SK-N-SH treated with all-trans-retinoic acid at 6 μM for 48 hours (cell line): ENCODE measurements around the gene TNFAIP8.

Experiments
- ARNTL ChIP-seq: fragments of 450-650 bp; formaldehyde crosslinking; IDR thresholded peaks from 2 replicates; pipeline ENCODE4 v1.5.0; 2020; ENCODE audit warnings: low read depth, mild to moderate bottlenecking, moderate library complexity, borderline replicate concordance
- BACH2 ChIP-seq: fragments of 250-450 bp; sonication (Bioruptor Pico); IDR thresholded peaks from 2 replicates; pipeline ENCODE4 v1.9.0; 2021; ENCODE audit warnings: mild to moderate bottlenecking, borderline replicate concordance
- CSDC2 ChIP-seq: fragments of 250-450 bp; sonication (Bioruptor Pico); IDR thresholded peaks from 2 replicates; pipeline ENCODE4 v1.5.0; 2020; ENCODE audit warnings: mild to moderate bottlenecking, moderate library complexity
- CSRNP3 ChIP-seq: fragments of 250-450 bp; sonication (Bioruptor Pico); IDR thresholded peaks from 2 replicates; pipeline ENCODE4 v1.5.1; 2021; ENCODE audit warnings: mild to moderate bottlenecking, moderate library complexity
- GLIS3 ChIP-seq: fragments of 250-450 bp; sonication (Bioruptor Pico); IDR thresholded peaks from 2 replicates; pipeline ENCODE4 v1.5.0; 2020; ENCODE audit warnings: mild to moderate bottlenecking, moderate library complexity
- ISL1 ChIP-seq: fragments of 250-450 bp; sonication (Bioruptor Pico); IDR thresholded peaks from 2 replicates; pipeline ENCODE4 v2.1.2; 2022; ENCODE audit warnings: mild to moderate bottlenecking, moderate library complexity
- PPARA ChIP-seq: fragments of 250-450 bp; sonication (Bioruptor Pico); IDR thresholded peaks from 2 replicates; pipeline ENCODE4 v1.5.0; 2020; ENCODE audit warnings: mild to moderate bottlenecking, borderline replicate concordance
- TSHZ2 ChIP-seq: fragments of 250-450 bp; sonication (Bioruptor Pico); IDR thresholded peaks from 2 replicates; pipeline ENCODE4 v1.5.0; 2020; ENCODE audit warnings: mild to moderate bottlenecking, moderate library complexity
- ZFP3 ChIP-seq: fragments of 250-450 bp; sonication (Bioruptor Pico); IDR thresholded peaks from 2 replicates; pipeline ENCODE4 v1.5.0; 2020; ENCODE audit warnings: mild to moderate bottlenecking, moderate library complexity
- ZFP30 ChIP-seq: fragments of 450-650 bp; formaldehyde crosslinking; IDR thresholded peaks from 2 replicates; pipeline ENCODE4 v1.5.0; 2022; ENCODE audit warnings: mild to moderate bottlenecking, moderate library complexity
- TF ChIP-seq, protein P1 (sequence below): fragments of 250-450 bp; sonication (Bioruptor Pico); IDR thresholded peaks from 2 replicates; pipeline ENCODE4 v1.8.0; 2020; ENCODE audit warnings: mild to moderate bottlenecking, moderate library complexity, borderline replicate concordance

DNA sequence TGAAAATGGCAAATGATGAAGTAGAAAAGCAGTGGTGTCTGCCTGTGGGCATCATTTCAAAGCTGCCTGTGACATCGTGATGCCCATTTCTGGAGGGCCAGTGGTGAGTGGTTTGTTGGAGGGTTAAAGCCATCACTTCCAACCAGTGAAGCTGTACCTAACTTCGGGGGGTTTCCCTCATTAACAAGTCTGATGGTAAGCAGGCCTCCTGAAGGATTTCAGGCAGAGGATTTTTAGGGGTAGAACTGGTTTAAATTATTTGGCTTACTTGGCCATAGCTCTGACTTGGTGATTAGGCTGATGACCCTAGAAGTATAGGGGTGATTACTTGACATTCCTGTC lies 10.7 kb downstream of the TNFAIP8 start:
- TF ChIP-seq ZFP30 (CRISPR knock-in tag) (no peak), PPARA (no peak), TSHZ2 (CRISPR knock-in tag) (no peak), ARNTL (CRISPR knock-in tag) (no peak), CSRNP3 (CRISPR knock-in tag) (no peak), GLIS3 (CRISPR knock-in tag) (no peak), ISL1 (CRISPR knock-in tag) (no peak), BACH2 (CRISPR knock-in tag) (no peak), CSDC2 (CRISPR knock-in tag) (no peak), ZFP3 (no peak)
- TF ChIP-seq, protein P1, sequence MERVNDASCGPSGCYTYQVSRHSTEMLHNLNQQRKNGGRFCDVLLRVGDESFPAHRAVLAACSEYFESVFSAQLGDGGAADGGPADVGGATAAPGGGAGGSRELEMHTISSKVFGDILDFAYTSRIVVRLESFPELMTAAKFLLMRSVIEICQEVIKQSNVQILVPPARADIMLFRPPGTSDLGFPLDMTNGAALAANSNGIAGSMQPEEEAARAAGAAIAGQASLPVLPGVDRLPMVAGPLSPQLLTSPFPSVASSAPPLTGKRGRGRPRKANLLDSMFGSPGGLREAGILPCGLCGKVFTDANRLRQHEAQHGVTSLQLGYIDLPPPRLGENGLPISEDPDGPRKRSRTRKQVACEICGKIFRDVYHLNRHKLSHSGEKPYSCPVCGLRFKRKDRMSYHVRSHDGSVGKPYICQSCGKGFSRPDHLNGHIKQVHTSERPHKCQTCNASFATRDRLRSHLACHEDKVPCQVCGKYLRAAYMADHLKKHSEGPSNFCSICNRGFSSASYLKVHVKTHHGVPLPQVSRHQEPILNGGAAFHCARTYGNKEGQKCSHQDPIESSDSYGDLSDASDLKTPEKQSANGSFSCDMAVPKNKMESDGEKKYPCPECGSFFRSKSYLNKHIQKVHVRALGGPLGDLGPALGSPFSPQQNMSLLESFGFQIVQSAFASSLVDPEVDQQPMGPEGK (CRISPR knock-in tag) = no peak
